SK-N-MC (cell line): ENCODE results near the gene TFR2.

Source experiments
- DNase-seq: peaks from one replicate; pipeline ENCODE4 v3.0.0-alpha.2; 2011; ENCODE audit warnings: low read depth, low spot score
- H3K27ac ChIP-seq: fragments of 200-600 bp; sonication (generic); 2 replicates; pipeline ENCODE4 v1.5.1; 2016; ENCODE audit warnings: mixed run types
- H3K36me3 ChIP-seq: fragments of 200-600 bp; sonication (generic); 2 replicates; pipeline ENCODE4 v1.6.1; 2017; ENCODE audit warnings: antibody characterized with exemption, low read length, mixed read lengths; ENCODE audit not compliant: insufficient read depth
- H3K4me3 ChIP-seq: fragments of 200-600 bp; sonication (generic); 2 replicates; pipeline ENCODE4 v1.5.1; 2016
- H3K9ac ChIP-seq: fragments of 200-600 bp; sonication (generic); 2 replicates; pipeline ENCODE4 v1.8.0; 2017; ENCODE audit warnings: mixed run types, mixed read lengths; ENCODE audit not compliant: insufficient read length
- H3K9me3 ChIP-seq: fragments of 200-600 bp; sonication (generic); 2 replicates; pipeline ENCODE4 v1.6.1; 2017; ENCODE audit warnings: low read depth, mild to moderate bottlenecking, antibody characterized with exemption, low read length, moderate library complexity, mixed read lengths
- EZH2 ChIP-seq: fragments of 200-600 bp; sonication (generic); IDR thresholded peaks from one replicate; pipeline ENCODE4 v1.6.1; 2017; ENCODE audit warnings: antibody characterized with exemption
- FOXP2 ChIP-seq: optimal IDR thresholded peaks from 2 replicates; pipeline ENCODE3; 2011; ENCODE audit warnings: mild to moderate bottlenecking, moderate library complexity; ENCODE audit not compliant: insufficient read depth; ENCODE audit errors: extremely low read length, control extremely low read depth
- POLR2AphosphoS5 ChIP-seq: IDR thresholded peaks from 2 replicates; pipeline ENCODE4 v1.6.1; 2012; ENCODE audit warnings: mild to moderate bottlenecking, low read depth, low read length, borderline replicate concordance

TFR2 gene

DNA sequence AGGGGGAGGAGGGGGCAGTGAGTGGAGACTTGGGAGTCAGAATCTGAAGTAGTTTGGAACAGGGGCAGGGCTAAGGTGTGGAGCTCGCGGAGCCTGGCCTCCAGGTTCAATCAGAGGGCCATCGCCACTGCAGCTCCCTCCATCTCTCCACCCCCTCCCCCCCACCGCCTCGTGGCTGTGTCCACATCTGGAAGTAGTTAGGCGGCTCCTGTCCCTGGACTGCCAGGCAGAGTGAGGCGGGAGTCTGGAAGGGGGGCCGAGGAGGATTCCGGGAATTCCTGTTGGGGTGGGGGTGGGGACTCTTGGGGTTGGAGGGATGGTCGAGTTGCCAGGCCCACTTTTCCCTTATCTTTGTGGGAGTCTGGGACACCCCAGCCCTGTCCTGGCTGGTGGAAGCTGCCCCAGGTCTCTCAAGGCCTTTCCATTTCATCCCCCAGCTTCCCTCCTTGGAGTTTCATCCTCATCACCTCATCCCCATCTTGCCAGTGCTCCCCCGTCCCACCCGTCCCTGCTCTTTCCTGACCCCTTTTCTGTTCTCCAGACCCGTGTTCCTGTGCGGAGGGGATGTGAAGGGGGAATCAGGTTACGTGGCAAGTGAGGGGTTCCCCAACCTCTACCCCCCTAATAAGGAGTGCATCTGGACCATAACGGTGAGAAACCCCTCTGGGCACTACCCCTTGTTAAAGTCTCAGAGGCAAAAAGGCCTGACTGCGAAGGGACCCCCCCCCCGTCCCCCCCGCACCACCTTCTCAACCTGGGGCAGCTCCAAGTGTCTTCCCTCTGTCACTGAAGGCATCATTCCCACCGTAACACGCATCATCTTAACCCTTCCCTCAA, 38.2 kb downstream of the TFR2 start:
- no peak for TF ChIP-seq FOXP2
- TF ChIP-seq POLR2AphosphoS5, result peak; percentile 64; the same call in 1 of the 2 replicates
- no peak for TF ChIP-seq EZH2
- no peaks in the 10 kb centered on the region for H3K36me3 ChIP-seq
- no peaks in the 10 kb centered on the region for H3K9me3 ChIP-seq
- peak overlapping the region; percentile 77 for H3K9ac ChIP-seq
- H3K27ac ChIP-seq, result peak overlapping the region; percentile 92
- no peak for DNase-seq
- peak overlapping the region; percentile 83 for H3K4me3 ChIP-seq

GRCh38 chr7:100600730-100601038, 40.7 kb downstream of the TFR2 start:
- no peak overlapping the region for H3K9ac ChIP-seq
- no peaks in the 10 kb centered on the region for H3K9me3 ChIP-seq
- H3K27ac ChIP-seq, result no peak overlapping the region
- H3K4me3 ChIP-seq, result no peak overlapping the region
- TF ChIP-seq EZH2 (no peak), POLR2AphosphoS5 (no peak), FOXP2 (no peak)
- DNase-seq, result no peak
- H3K36me3 ChIP-seq, result no peaks in the 10 kb centered on the region

GRCh38 chr7:100599911-100600729, 41.2 kb downstream of the TFR2 start:
- DNase-seq, result no peak
- Histone ChIP-seq H3K9ac (no peak overlapping the region), H3K9me3 (no peaks in the 10 kb centered on the region), H3K4me3 (no peak overlapping the region), H3K36me3 (no peaks in the 10 kb centered on the region), H3K27ac (no peak overlapping the region)
- TF ChIP-seq POLR2AphosphoS5 (0 out of 2 replicates have a peak, but pooled peaks have one; percentile 3), FOXP2 (no peak)

DNA sequence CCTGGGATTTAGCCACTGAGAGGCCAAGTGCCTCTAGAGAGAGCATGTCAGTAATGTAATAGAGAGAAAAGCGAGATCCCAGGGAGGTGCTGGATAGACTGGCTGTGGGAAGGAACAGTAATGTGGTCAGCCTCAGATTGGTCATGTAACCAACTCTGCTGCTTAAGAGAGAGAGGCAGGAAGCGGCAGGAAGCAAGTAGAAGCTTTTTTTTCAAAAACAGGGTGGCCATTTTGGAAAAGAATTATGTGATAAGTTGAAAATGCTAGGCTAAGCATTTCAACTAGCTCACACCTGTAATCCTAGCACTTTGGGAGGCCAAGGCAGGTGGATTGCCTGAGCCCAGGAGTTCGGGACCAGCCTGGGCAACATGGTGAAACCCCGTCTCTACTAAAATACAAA, 42.9 kb downstream of the TFR2 start:
- Histone ChIP-seq H3K27ac (no peak overlapping the region), H3K9ac (no peak overlapping the region)
- no peak for DNase-seq

GRCh38 chr7:100595188-100595587, 46.2 kb downstream of the TFR2 start:
- no peaks in the 10 kb centered on the region for H3K9me3 ChIP-seq
- no peak for DNase-seq
- TF ChIP-seq FOXP2, result no peak
- TF ChIP-seq POLR2AphosphoS5, result no peak
- no peak for TF ChIP-seq EZH2
- no peaks in the 10 kb centered on the region for H3K36me3 ChIP-seq
- H3K4me3 ChIP-seq, result no peak overlapping the region
- H3K9ac ChIP-seq, result no peak overlapping the region
- no peak overlapping the region for H3K27ac ChIP-seq

More for the DNA sequence above, 42.9 kb downstream of the TFR2 start:
- Histone ChIP-seq H3K9me3 (no peaks in the 10 kb centered on the region), H3K4me3 (no peak overlapping the region), H3K36me3 (no peaks in the 10 kb centered on the region)
- TF ChIP-seq FOXP2 (no peak), EZH2 (no peak), POLR2AphosphoS5 (no peak)

GRCh38 chr7:100591596-100591995, 49.8 kb downstream of the TFR2 start:
- no peaks in the 10 kb centered on the region for H3K36me3 ChIP-seq
- H3K27ac ChIP-seq, result no peak overlapping the region
- H3K4me3 ChIP-seq, result no peak overlapping the region
- DNase-seq, result no peak
- no peaks in the 10 kb centered on the region for H3K9me3 ChIP-seq
- no peak overlapping the region for H3K9ac ChIP-seq
- no peak for TF ChIP-seq EZH2
- TF ChIP-seq POLR2AphosphoS5, result no peak
- no peak for TF ChIP-seq FOXP2

DNA sequence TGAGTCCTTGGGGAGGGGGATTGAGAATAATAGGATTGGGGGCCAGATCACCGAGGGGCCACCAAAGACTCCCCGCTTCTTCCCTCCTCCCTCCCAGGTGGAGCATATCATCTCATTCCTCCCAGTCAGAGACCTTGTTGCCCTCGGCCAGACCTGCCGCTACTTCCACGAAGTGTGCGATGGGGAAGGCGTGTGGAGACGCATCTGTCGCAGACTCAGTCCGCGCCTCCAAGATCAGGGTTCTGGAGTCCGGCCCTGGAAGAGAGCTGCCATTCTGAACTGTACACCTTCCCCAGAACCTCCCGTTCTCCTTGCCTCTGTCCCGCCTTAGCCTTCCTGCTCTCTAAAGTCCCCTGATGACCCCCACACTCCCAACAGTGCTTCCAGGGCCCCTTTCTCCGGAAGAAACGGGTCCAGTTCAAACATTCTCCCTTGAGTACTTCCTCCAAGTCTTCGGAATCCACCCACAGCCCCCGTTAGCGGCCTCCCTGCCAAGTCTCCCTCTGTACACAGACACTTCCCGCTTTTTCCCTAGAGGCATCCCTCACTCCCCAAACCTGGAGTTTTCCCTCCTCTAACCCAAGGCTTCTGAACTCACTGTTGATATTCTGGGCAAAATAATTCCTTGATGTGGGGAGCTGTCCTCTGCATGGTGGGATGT, 51.1 kb downstream of the TFR2 start:
- no peak for TF ChIP-seq FOXP2
- TF ChIP-seq POLR2AphosphoS5, result no peak
- no peak for TF ChIP-seq EZH2
- no peak for DNase-seq
- peak overlapping the region; percentile 45 for H3K9ac ChIP-seq
- no peak overlapping the region for H3K4me3 ChIP-seq
- peak overlapping the region; percentile 40; the same call in 1 of the 2 replicates for H3K27ac ChIP-seq
- H3K36me3 ChIP-seq, result no peaks in the 10 kb centered on the region
- no peaks in the 10 kb centered on the region for H3K9me3 ChIP-seq

DNA sequence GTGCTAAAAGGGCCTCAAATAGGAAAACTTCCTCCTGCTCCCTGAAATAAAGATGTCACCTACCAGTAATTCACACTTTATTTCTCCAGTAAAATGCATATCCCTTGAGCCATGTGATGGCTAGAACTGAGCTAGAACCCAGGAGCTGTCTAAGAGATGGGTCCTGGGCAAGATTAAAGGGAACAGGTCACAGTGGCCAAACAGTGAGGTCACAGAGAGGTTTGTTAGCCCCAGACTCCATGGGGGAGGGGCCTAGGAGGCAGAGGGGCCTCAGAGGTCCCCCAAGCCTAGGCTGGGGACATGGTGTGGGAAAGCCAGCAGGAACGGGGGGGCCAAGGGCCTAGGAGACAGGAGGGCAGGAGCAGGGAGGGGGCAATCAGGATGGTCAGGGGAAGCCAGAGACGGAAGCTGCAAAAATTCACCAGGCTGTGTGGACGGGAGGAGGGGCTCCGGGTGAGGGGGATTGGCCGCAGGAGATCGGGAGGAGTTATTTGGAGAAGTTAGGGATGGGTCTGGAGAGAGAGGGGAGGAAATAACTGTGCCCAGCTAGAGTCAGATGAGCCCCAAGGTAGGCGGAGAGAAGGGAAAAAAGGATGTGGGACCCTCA, 51.9 kb downstream of the TFR2 start:
- H3K9ac ChIP-seq, result no peak overlapping the region
- H3K27ac ChIP-seq, result no peak overlapping the region
- TF ChIP-seq FOXP2 (no peak), POLR2AphosphoS5 (no peak), EZH2 (no peak)
- no peaks in the 10 kb centered on the region for H3K9me3 ChIP-seq
- H3K36me3 ChIP-seq, result no peaks in the 10 kb centered on the region
- H3K4me3 ChIP-seq, result no peak overlapping the region
- DNase-seq, result no peak
